Adrenal gland (tissue), 5 donors: ENCODE results near the gene TINCR.

Experiments
- POLR2A ChIP-seq, 2 donors: fragments of 450-650 bp; IDR thresholded peaks; one replicate each; pipeline ENCODE4 v1.6.1; 2017; ENCODE audit warnings: antibody characterized with exemption in 2 of 2, mild to moderate bottlenecking in 2 of 2, moderate library complexity in 1 of 2
- TF ChIP-seq, protein P1 (sequence below), 6 experiments: fragments of 450-650 bp in 4 of 6; fragments of 200-600 bp in 2 of 6; sonication (generic) in 1 of 6; IDR thresholded peaks; 1 replicate in 5 of 6; 2 replicates in 1 of 6; pipeline versions ENCODE4 v1.5.1 to v1.8.0; 2016 to 2021; ENCODE audit warnings: antibody characterized with exemption in 6 of 6, mild to moderate bottlenecking in 2 of 6, moderate library complexity in 1 of 6
- donor health status: DM: no; HTN: no; CAD: no.

DNA sequence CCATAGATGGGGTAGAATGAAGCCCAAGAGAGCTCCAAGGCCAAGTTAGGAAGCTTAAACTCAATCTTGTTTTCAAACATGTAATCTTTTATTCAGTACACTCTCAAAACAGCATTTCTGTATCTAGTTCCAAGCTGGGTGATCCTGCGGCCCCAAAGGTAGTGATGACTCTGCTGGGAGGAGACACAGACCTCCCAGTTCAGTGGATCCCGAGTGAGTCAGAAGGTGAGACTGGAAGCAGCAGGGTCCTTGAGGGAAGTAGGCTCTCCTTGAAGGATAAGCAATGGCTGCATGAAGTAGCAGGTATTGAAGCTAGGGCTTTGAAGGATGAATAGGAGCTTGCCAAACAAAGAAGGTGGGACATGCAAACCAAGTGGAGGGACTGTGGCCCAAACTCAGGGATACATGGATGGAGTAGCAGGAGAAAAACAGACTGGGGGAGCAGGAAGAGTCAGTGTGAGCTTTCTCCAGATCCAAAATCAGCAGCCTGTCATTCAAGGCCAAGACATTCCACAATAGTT is 9.6 kb downstream of the TINCR start:
- TF ChIP-seq, protein P1, sequence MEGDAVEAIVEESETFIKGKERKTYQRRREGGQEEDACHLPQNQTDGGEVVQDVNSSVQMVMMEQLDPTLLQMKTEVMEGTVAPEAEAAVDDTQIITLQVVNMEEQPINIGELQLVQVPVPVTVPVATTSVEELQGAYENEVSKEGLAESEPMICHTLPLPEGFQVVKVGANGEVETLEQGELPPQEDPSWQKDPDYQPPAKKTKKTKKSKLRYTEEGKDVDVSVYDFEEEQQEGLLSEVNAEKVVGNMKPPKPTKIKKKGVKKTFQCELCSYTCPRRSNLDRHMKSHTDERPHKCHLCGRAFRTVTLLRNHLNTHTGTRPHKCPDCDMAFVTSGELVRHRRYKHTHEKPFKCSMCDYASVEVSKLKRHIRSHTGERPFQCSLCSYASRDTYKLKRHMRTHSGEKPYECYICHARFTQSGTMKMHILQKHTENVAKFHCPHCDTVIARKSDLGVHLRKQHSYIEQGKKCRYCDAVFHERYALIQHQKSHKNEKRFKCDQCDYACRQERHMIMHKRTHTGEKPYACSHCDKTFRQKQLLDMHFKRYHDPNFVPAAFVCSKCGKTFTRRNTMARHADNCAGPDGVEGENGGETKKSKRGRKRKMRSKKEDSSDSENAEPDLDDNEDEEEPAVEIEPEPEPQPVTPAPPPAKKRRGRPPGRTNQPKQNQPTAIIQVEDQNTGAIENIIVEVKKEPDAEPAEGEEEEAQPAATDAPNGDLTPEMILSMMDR (IDR thresholded peaks at IDR 0.05) = no peak
- no peak for TF ChIP-seq POLR2A (IDR thresholded peaks at IDR 0.05)
